Activated T-helper 17 cell treated with anti-CD3 and anti-CD28 coated beads, Interleukin-2, amount 50 U/mL, for 72 hours (primary cell): ENCODE data around the gene TMEM232. TPM values are rescaled to one million over a fixed set of nuclear protein-coding genes. Genes with fewer than 3 reads are reported as not detected.
A peak's percentile ranks its signal among the peaks of the same experiment; 100 is the strongest.
"Not testable (repeated sequence)": the region's sequence is repeated elsewhere in the genome, so short reads cannot be mapped to it uniquely, and the experiment has no call there.

Experiments
- ATAC-seq: fragments of 150-1000 bp; cut with Tn5 transposase; replicated peaks from 2 replicates; pipeline ENCODE4 v1.10.0; 2021; ENCODE audit warnings: mild to moderate bottlenecking, moderate library complexity
- H3K27ac Mint-ChIP-seq: one replicate; pipeline ENCODE4 v1.8.0; 2022; ENCODE audit warnings: mixed read lengths
- H3K27me3 Mint-ChIP-seq: one replicate; pipeline ENCODE4 v1.8.0; 2022; ENCODE audit warnings: mixed read lengths
- H3K36me3 Mint-ChIP-seq: one replicate; pipeline ENCODE4 v1.8.0; 2022; ENCODE audit warnings: low read depth, mild to moderate bottlenecking, mixed read lengths
- H3K4me1 Mint-ChIP-seq: one replicate; pipeline ENCODE4 v1.8.0; 2022; ENCODE audit warnings: mixed read lengths
- H3K4me3 Mint-ChIP-seq: one replicate; pipeline ENCODE4 v1.8.0; 2022; ENCODE audit warnings: mild to moderate bottlenecking, mixed read lengths
- H3K9me3 Mint-ChIP-seq: one replicate; pipeline ENCODE4 v1.8.0; 2022; ENCODE audit warnings: mixed read lengths
- total RNA-seq, 2 donors: library from RNA; stranded (reverse); gene quantifications; one replicate each; pipeline ENCODE4 v1.2.3, GENCODE V29; 2022

The TMEM232 gene
- total RNA-seq, 2 donors from 2014 or later = 0.78 to 0.87 TPM

DNA sequence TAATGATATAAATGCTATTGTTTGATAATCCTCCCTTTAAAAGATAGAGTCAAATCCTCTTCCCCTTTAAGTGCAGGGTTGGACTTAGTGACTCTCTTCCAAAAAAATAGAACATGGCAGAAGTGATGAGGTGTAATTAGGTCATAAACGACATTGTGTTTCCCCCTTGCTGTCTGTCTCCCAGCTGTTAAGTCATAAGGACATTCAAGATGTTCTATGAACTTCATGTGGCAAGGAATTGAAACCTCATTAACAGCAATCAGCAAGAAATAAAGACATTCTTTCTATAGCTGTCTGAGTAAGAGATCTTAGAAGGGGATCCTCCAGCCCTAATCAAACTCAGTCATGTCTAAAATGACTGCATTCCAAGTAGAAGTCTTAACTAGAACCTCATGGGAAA, 9.1 kb upstream of the TMEM232 start:
- H3K36me3 Mint-ChIP-seq = peaks cover 2% of the 10 kb centered on the region
- no peak for ATAC-seq
- peaks cover 14% of the 10 kb centered on the region for H3K4me1 Mint-ChIP-seq
- no peaks in the 10 kb centered on the region for H3K9me3 Mint-ChIP-seq
- H3K4me3 Mint-ChIP-seq = no peak overlapping the region
- H3K27ac Mint-ChIP-seq = no peak overlapping the region
- H3K27me3 Mint-ChIP-seq = peaks cover 12% of the 10 kb centered on the region

DNA sequence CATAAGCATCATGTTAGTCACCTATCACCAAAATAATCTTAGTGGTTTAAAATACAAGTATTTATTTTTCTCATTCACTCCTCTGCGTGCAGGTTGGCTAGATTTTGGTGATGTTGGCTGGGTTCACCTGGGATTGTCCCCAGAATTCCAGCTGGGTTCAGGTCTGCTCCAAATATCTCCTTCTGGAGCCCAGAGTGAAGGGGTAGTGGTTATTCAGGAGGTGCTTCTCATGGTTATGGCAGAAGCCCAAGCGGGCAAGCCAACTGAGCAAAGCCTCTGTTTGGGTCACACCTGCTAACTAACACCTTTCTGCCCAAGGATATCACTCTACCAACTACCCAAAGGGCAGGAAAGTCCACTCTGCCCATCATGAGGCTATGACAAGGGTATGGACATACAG, 7.6 kb upstream of the TMEM232 start:
- ATAC-seq = no peak
- Mint-ChIP-seq H3K27me3 (peaks cover 12% of the 10 kb centered on the region), H3K36me3 (no peaks in the 10 kb centered on the region), H3K4me3 (no peak overlapping the region), H3K27ac (no peak overlapping the region), H3K4me1 (peaks cover 5% of the 10 kb centered on the region), H3K9me3 (no peaks in the 10 kb centered on the region)

DNA sequence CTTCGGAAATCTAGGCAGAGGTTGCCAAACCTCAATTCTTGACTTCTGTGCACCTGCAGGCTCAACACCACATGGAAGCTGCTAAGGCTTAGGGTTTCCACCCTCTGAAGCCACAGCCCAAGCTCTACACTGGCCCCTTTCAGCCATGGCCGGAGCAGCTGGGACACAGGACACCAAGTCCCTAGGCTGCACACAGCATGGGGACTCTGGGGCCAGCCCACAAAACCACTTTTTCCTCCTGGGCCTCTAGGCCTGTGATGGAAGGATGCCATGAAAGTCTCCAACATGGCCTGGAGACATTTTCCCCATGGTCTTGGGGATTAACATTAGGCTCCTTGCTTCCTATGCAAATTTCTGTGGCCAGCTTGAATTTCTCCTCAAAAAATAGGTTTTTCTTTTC, 5.0 kb upstream of the TMEM232 start:
- H3K9me3 Mint-ChIP-seq, ATAC-seq, H3K4me3 Mint-ChIP-seq, H3K27ac Mint-ChIP-seq, H3K27me3 Mint-ChIP-seq, H3K4me1 Mint-ChIP-seq, H3K36me3 Mint-ChIP-seq: not testable (repeated sequence)

- Mint-ChIP-seq H3K27ac (peak overlapping the region; percentile 84), H3K27me3 (peaks cover 2% of the 10 kb centered on the region), H3K36me3 (no peaks in the 10 kb centered on the region), H3K4me1 (peaks cover 3% of the 10 kb centered on the region), H3K9me3 (no peaks in the 10 kb centered on the region), H3K4me3 (peak overlapping the region; percentile 88)
- peak; percentile 39 for ATAC-seq
Observed at GRCh38 chr5:110727025-110727314, 499 bp upstream of the TMEM232 start.

DNA sequence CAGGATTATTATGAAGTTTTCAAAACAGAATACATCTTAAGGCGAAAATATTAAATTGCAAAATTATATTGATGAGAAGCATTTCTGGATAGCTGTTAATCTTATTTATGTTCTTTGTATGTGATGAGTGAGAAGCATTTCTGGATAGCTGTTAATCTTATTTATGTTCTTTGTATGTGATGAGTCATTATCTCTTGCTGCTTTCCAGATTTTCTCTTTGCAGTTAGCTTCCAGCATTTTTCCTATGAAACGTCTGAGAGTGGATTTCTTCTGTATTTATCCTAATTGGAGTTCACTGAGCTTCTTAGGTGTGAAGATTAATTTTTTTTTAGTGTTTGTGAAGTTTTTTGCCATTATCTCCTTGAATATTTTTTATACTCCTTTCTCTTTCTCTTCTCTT, 8.2 kb downstream of the TMEM232 start:
- no peaks in the 10 kb centered on the region for H3K4me1 Mint-ChIP-seq
- peaks cover 6% of the 10 kb centered on the region for H3K27me3 Mint-ChIP-seq
- no peak for ATAC-seq
- H3K9me3 Mint-ChIP-seq = no peaks in the 10 kb centered on the region
- no peaks in the 10 kb centered on the region for H3K36me3 Mint-ChIP-seq
- no peak overlapping the region for H3K4me3 Mint-ChIP-seq
- H3K27ac Mint-ChIP-seq = no peak overlapping the region

DNA sequence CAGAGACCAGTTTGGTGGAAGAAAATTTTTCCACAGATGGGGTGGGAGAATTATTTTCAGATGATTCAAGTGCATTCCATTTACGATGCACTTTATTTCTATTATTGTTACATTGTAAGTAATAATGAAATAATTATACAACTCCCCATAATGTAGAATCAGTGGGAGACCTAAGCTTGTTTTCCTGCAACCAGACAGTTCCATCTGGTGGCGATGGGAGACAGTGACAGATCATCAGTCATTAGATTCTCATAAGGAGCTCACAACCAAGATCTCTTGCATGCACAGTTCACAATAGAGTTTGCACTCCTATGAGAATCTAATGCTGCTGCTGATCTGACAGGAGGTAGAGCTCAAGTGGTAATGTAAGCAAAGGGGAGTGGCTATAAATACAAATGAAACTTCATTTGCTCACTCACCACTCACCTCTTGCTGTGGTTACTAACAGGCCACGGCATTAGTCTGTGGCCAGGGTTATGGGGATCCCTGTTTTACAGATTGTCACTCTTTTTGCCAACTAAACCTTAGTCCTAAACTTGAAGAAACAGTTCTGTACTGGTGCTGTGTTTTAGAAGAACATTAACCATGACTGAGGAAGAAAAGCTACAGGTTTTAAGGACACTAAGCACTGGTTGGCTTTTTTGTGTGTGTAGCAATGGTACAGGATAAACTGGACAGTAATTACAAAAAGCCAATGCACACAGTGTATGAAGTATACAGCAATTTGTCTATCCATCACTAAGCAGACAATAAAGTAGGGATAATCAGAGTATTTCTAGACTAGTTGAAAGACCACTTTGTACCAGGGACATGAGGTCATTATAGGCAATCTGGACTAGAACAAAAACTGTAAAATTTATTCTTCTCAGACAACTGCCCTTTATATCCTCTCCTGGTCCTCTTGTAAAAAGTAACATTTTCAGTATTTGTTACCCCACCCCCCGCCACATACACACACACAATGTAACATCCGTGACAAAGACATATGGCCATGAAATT, 9.9 kb downstream of the TMEM232 start:
- H3K27ac Mint-ChIP-seq = no peak overlapping the region
- no peaks in the 10 kb centered on the region for H3K4me1 Mint-ChIP-seq
- no peak overlapping the region for H3K4me3 Mint-ChIP-seq
- H3K36me3 Mint-ChIP-seq = no peaks in the 10 kb centered on the region
- peak; percentile 43 for ATAC-seq
- H3K9me3 Mint-ChIP-seq = no peaks in the 10 kb centered on the region
- H3K27me3 Mint-ChIP-seq = peaks cover 6% of the 10 kb centered on the region

- Mint-ChIP-seq H3K36me3 (no peaks in the 10 kb centered on the region), H3K4me1 (no peaks in the 10 kb centered on the region), H3K27ac (no peak overlapping the region), H3K9me3 (no peaks in the 10 kb centered on the region), H3K4me3 (no peak overlapping the region), H3K27me3 (peaks cover 9% of the 10 kb centered on the region)
- no peak for ATAC-seq
Observed at GRCh38 chr5:110707260-110707844, 19.1 kb downstream of the TMEM232 start.

DNA sequence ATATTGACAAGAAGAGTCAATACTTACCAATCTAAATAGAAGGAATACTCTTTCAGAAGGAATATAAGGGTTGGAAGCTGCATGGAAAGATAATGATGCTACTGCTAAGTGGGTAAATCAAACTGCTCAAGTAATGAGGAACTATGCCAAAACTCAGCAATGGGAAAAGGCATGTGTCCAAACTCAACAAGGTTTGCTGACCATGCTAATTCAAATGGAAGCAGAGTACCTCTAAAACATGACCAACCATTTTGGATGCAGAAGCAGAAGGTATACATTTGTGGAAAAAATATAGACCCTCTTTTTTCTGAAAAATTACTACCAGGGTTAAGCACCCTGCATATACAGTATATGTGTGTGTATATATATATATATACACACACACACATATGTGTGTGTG, 21.1 kb downstream of the TMEM232 start:
- no peak for ATAC-seq

DNA sequence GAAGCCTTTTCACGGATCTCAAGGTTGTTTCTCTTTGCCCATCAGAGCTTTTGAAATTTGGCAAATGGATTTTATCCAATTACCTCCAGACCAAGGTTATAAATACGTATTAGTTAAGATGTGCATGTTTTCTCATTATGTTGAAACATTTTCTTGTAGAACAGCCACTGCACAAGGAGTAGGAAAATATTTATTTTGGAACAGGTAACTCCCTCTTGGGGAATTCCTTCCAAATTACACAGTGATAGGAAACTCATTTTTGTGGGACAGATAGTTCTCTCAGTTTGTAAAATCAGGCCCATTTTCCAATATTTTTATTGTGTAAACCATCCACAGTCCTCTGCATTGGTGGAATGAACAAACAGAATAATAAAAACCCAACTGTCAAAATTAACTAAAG, 23.0 kb downstream of the TMEM232 start:
- H3K9me3 Mint-ChIP-seq = no peaks in the 10 kb centered on the region
- no peak for ATAC-seq
- H3K27ac Mint-ChIP-seq = no peak overlapping the region
- H3K27me3 Mint-ChIP-seq = peaks cover 6% of the 10 kb centered on the region
- no peaks in the 10 kb centered on the region for H3K36me3 Mint-ChIP-seq
- H3K4me3 Mint-ChIP-seq = no peak overlapping the region
- no peaks in the 10 kb centered on the region for H3K4me1 Mint-ChIP-seq

More for the DNA sequence above, 21.1 kb downstream of the TMEM232 start:
- Mint-ChIP-seq H3K27ac (no peak overlapping the region), H3K4me1 (no peaks in the 10 kb centered on the region), H3K36me3 (no peaks in the 10 kb centered on the region), H3K9me3 (no peaks in the 10 kb centered on the region), H3K27me3 (peaks cover 10% of the 10 kb centered on the region), H3K4me3 (no peak overlapping the region)

- Mint-ChIP-seq H3K9me3 (no peaks in the 10 kb centered on the region), H3K27me3 (peaks cover 6% of the 10 kb centered on the region), H3K36me3 (no peaks in the 10 kb centered on the region), H3K4me3 (no peak overlapping the region), H3K4me1 (no peaks in the 10 kb centered on the region), H3K27ac (no peak overlapping the region)
- ATAC-seq = no peak
Observed at GRCh38 chr5:110702704-110703103, 23.8 kb downstream of the TMEM232 start.

- H3K27ac Mint-ChIP-seq = no peak overlapping the region
- no peak for ATAC-seq
- no peaks in the 10 kb centered on the region for H3K36me3 Mint-ChIP-seq
- H3K9me3 Mint-ChIP-seq = no peaks in the 10 kb centered on the region
- H3K4me1 Mint-ChIP-seq = no peaks in the 10 kb centered on the region
- peaks cover 6% of the 10 kb centered on the region for H3K27me3 Mint-ChIP-seq
- no peak overlapping the region for H3K4me3 Mint-ChIP-seq
Observed at GRCh38 chr5:110702300-110702699, 24.2 kb downstream of the TMEM232 start.

- H3K27ac Mint-ChIP-seq, H3K9me3 Mint-ChIP-seq, H3K4me3 Mint-ChIP-seq, H3K4me1 Mint-ChIP-seq, ATAC-seq, H3K36me3 Mint-ChIP-seq, H3K27me3 Mint-ChIP-seq: not testable (repeated sequence)
Observed at GRCh38 chr5:110692669-110693068, 33.8 kb downstream of the TMEM232 start.

GRCh38 chr5:110690587-110690986, 35.9 kb downstream of the TMEM232 start:
- H3K9me3 Mint-ChIP-seq, H3K27me3 Mint-ChIP-seq, H3K4me1 Mint-ChIP-seq, H3K4me3 Mint-ChIP-seq, ATAC-seq, H3K27ac Mint-ChIP-seq, H3K36me3 Mint-ChIP-seq: not testable (repeated sequence)

- Mint-ChIP-seq H3K27me3 (no peaks in the 10 kb centered on the region), H3K27ac (no peak overlapping the region), H3K4me3 (no peak overlapping the region), H3K36me3 (no peaks in the 10 kb centered on the region), H3K4me1 (no peaks in the 10 kb centered on the region), H3K9me3 (peaks cover 4% of the 10 kb centered on the region)
- ATAC-seq = no peak
Observed at GRCh38 chr5:110687485-110687884, 39.0 kb downstream of the TMEM232 start.

DNA sequence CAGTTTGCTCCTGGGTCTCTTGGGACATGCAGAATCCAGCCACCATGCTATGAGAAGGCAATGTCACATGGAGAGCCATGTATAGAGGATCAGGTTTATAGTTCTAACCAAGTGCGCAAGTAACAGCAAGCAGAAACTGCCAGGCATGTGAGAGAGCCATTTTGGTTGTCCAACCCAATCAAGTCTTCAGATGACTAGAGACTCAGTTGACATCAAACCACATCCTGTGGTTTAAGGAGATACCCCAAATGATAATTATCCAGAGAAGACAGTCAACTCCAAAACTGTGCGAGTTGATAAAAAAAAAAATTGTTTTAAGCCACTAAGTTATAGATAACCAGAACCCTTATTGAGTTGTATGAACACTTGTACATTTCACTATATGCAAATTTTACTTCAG, 40.2 kb downstream of the TMEM232 start:
- Mint-ChIP-seq H3K4me3 (no peak overlapping the region), H3K9me3 (peaks cover 4% of the 10 kb centered on the region), H3K27me3 (no peaks in the 10 kb centered on the region), H3K27ac (no peak overlapping the region), H3K36me3 (no peaks in the 10 kb centered on the region), H3K4me1 (no peaks in the 10 kb centered on the region)
- peak; percentile 32 for ATAC-seq
